Duodenal mucosa (tissue), 2 donors: Measurements from ENCODE around the gene CNOT6.

Source experiments
- H3K27ac ChIP-seq: one replicate; pipeline ENCODE4 v1.7.0; 2013; ENCODE audit warnings: low read depth, low read length
- H3K27me3 ChIP-seq, 2 donors: one replicate each; pipeline ENCODE4 v1.7.0; 2013; ENCODE audit warnings: low read length in 2 of 2, control low read depth in 1 of 2; ENCODE audit not compliant: insufficient read depth in 2 of 2, control insufficient read depth in 1 of 2
- H3K36me3 ChIP-seq, 2 donors: one replicate each; pipeline ENCODE4 v1.7.0; 2013; ENCODE audit warnings: low read length in 2 of 2, control low read depth in 1 of 2; ENCODE audit not compliant: insufficient read depth in 2 of 2, control insufficient read depth in 1 of 2
- H3K4me1 ChIP-seq, 2 donors: one replicate each; pipeline ENCODE4 v1.7.0; 2013; ENCODE audit warnings: low read length in 2 of 2, control low read depth in 1 of 2; ENCODE audit not compliant: insufficient read depth in 2 of 2, control insufficient read depth in 1 of 2
- H3K4me3 ChIP-seq, 2 donors: one replicate each; pipeline ENCODE4 v1.7.0; 2013; ENCODE audit warnings: low read length in 2 of 2, low read depth in 1 of 2
- H3K9ac ChIP-seq, 2 donors: one replicate each; pipeline ENCODE4 v1.7.0; 2013; ENCODE audit warnings: low read length in 2 of 2, low read depth in 1 of 2
- H3K9me3 ChIP-seq, 2 donors: one replicate each; pipeline ENCODE4 v1.7.0; 2013; ENCODE audit warnings: low read length in 2 of 2, control low read depth in 1 of 2; ENCODE audit not compliant: control insufficient read depth in 1 of 2

The CNOT6 gene

DNA sequence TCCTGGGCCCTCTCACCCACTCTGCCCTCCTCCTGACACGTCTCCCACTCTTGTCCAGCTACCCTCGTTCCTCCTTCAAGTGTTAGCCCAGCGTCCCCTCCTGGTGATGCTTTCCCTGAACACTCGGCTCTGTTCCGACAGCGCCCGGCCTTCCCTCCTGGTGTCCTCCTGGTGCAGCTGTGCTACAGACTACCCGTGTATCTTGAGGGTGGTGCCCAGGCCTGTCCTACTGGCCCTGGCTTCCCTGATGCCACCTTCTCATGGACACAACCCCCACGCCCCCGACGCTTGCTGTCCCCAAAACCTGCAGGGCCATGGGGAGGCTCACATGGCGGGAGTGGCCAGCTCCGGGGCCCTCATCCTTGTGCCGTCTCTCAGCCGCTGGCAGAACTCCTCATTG, 118.5 kb downstream of the CNOT6 start:
- no peaks in the 10 kb centered on the region for H3K4me1 ChIP-seq
- no peaks in the 10 kb centered on the region for H3K27me3 ChIP-seq
- no peak overlapping the region for H3K4me3 ChIP-seq
- H3K27ac ChIP-seq: no peak overlapping the region
- no peak overlapping the region for H3K9ac ChIP-seq
- no peaks in the 10 kb centered on the region for H3K36me3 ChIP-seq
- no peaks in the 10 kb centered on the region for H3K9me3 ChIP-seq

DNA sequence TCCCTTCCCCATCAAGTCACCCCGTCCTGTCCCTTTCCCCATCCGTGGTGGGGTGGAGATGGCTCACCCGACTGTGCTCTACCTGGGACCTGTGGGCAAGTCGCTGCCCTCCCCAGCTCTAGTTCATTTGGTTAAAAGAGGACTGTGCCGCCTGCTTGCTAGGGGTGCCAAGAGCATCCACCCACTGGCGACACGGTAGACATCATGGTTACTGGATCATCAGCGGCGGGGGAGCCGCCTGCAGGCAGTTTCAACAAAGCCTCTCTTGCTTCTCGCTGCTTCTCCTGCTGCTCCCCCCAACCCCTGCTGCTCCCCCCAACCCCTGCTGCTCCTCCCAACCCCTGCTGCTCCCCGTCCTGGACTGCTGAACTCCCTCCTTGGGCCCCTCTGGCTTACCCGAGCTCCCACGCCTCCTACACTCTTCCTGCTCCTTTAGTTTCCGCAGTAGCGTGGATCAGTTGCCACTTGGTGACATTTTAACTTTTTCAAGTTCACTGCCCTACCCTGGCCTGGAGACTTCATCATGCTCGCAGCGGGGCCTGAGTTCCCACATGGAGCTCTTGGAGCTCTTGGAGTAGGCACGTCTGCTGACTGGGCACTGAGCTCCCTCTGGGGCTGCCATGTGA, 119.1 kb downstream of the CNOT6 start:
- H3K27ac ChIP-seq: no peak overlapping the region
- no peak overlapping the region for H3K9ac ChIP-seq
- no peak overlapping the region for H3K4me3 ChIP-seq
- no peaks in the 10 kb centered on the region for H3K36me3 ChIP-seq
- H3K27me3 ChIP-seq: no peaks in the 10 kb centered on the region
- H3K9me3 ChIP-seq: no peaks in the 10 kb centered on the region
- no peaks in the 10 kb centered on the region for H3K4me1 ChIP-seq

DNA sequence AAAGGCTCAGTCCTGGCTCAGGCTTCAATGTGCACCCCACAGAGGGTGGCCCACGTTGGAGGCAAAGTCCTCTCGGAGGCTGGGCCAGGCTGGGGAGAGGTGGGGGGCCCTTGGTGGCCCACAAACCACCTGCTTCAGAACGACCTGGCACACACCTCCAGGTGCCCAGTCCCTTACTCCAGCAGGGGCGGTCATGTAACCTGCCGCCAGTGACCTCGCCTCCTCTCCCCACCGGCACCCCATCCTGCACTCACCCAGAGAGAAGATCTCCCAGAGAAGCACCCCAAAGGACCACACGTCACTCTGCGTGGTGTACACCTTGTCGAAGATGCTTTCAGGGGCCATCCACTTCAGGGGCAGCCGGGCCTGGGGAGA, 119.6 kb downstream of the CNOT6 start:
- H3K4me3 ChIP-seq: no peak overlapping the region
- H3K36me3 ChIP-seq: no peaks in the 10 kb centered on the region
- H3K27me3 ChIP-seq: no peaks in the 10 kb centered on the region
- H3K27ac ChIP-seq: no peak overlapping the region
- no peaks in the 10 kb centered on the region for H3K4me1 ChIP-seq
- H3K9me3 ChIP-seq: no peaks in the 10 kb centered on the region
- H3K9ac ChIP-seq: no peak overlapping the region

DNA sequence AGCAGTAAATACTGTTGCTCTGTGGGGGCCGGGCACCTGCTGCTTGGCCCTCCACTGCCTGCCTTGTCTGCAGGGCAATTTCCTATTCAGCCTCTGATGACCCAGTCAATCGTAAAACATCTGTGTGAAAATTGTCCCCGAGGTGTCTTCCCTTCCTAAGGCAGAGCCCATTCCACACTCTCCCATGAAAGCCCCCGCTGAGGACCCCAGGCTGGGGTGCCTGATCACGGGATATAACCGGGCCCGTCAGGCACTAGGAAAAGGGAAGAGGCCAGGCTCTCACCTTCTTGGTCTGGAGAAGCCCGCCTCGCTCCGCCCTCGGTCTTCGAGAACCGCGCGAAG, 124.3 kb downstream of the CNOT6 start:
- Histone ChIP-seq H3K4me3 (no peak overlapping the region), H3K36me3 (no peaks in the 10 kb centered on the region), H3K9me3 (no peaks in the 10 kb centered on the region), H3K27ac (no peak overlapping the region), H3K4me1 (no peaks in the 10 kb centered on the region), H3K9ac (no peak overlapping the region), H3K27me3 (no peaks in the 10 kb centered on the region)

DNA sequence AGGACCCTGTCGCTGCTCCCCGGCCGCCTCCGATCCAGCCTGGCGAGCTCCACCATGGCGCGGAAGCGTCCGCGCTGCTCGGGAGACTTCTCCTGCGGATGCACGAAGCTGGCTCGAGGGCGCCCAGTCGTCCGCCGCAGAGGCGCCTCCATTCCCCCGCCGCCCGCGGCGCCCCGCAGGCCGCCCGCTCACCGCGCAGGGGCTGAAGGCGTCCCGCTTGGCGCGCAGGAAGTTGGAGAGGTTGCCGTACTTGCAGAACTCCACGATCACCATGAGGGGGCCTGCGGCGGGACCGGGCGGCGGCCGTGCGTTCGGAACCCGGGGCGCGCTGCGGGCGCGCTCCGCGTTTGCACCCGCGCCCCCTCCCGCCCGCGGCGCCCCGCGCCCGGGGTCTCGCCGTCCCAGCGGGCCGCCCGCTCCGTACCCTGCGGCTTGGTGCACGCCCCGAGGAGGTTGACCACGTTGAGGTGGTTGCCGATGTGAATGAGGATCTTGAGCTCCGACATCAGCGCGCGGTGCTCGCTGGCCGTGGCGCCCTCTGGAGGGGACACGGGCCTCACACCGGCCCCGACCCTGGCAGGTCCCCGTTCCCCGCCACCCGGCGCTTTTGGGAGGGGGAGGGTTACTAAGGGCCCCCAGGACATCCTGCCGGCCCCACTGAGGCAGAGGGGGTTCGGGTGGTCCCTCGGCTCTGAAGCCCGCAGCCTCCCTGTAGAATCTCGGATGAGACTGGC, 124.8 kb downstream of the CNOT6 start:
- Histone ChIP-seq H3K27me3 (no peaks in the 10 kb centered on the region), H3K4me3 (no peak overlapping the region), H3K9ac (no peak overlapping the region), H3K27ac (no peak overlapping the region), H3K9me3 (no peaks in the 10 kb centered on the region), H3K4me1 (no peaks in the 10 kb centered on the region), H3K36me3 (no peaks in the 10 kb centered on the region)

DNA sequence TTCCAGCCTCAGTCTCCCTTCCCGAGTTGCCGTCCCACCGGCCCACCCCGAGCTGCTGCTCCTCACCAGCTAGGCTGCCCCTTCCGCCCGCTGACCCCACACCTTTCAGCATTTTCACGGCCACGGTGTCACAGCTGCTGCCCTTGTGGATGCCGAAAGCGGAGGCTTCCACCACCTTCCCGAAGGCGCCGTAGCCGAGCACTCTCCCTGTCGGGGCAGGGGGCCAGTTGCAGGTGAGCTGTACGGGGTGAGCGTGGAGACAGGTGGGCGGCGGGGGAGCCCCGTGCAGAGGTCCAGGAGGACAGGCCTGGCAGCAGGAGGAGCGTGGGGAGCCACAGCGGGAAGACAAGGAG, 125.4 kb downstream of the CNOT6 start:
- no peaks in the 10 kb centered on the region for H3K27me3 ChIP-seq
- H3K36me3 ChIP-seq: no peaks in the 10 kb centered on the region
- no peaks in the 10 kb centered on the region for H3K4me1 ChIP-seq
- H3K27ac ChIP-seq: no peak overlapping the region
- H3K9me3 ChIP-seq: no peaks in the 10 kb centered on the region
- H3K9ac ChIP-seq: no peak overlapping the region
- H3K4me3 ChIP-seq: no peak overlapping the region

DNA sequence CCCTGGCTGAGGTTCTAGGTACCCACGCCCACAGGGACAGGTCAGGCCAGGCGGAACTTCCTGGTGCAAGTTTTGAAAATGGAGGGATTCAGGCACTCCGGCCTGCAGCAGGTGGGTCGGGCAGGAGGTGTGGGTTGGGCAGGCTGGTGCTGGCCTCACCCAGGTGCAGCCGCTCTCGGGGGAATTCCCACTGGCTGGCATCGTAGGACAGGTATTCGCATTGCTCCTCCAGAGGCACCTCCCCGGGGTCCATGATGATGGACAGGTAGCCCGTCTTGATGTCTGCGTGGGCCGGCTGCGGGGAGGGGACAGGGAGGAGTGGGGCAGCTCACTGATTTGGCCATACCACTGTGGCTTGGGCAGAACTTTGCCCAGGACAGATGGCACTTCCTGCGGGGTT, 125.8 kb downstream of the CNOT6 start:
- Histone ChIP-seq H3K27me3 (no peaks in the 10 kb centered on the region), H3K4me1 (no peaks in the 10 kb centered on the region), H3K4me3 (no peak overlapping the region), H3K27ac (no peak overlapping the region), H3K9ac (no peak overlapping the region), H3K9me3 (no peaks in the 10 kb centered on the region), H3K36me3 (no peaks in the 10 kb centered on the region)

DNA sequence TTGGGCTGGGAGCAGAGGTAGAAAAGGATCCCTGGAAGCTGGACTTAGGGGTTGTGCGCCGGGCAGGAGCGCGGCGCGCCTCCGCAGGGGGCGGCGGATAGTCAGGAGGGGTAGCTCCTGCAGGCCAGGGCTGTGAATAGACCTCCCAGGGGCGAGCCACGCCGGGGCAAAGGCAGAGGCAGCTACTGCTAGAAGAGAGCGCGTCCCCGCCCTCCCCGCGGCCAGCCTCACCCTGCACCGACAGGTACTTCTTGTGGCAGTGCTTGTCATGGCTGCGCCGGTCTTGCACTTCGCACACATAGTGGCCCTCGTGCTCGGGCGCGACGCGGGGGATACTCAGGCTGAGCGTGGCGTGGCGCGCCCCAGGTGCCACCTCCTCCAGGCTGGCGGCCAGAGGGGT, 127.1 kb downstream of the CNOT6 start:
- no peaks in the 10 kb centered on the region for H3K4me1 ChIP-seq

DNA sequence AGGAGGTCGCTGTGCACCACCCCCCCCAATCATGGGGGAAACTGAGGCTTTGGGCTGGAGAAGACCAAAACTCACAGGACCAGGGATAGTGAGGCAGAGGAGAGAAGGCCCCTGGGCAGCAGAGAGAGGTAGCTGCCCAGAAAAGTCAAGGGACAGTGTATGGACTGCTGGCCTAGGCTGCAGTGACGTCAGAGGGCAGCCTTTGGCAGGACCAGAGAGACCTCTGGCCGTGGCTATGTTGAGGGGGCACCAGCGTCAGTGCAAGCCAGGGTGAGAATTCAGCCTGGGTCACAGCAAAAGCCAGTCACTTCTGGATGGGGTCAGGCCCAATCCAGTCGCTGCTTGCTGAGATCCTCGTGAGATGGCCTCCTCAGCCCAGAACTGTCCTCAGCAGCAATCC, 128.7 kb downstream of the CNOT6 start:
- H3K9ac ChIP-seq: no peak overlapping the region
- no peaks in the 10 kb centered on the region for H3K4me1 ChIP-seq
- no peaks in the 10 kb centered on the region for H3K9me3 ChIP-seq
- H3K27ac ChIP-seq: no peak overlapping the region
- no peaks in the 10 kb centered on the region for H3K27me3 ChIP-seq
- no peaks in the 10 kb centered on the region for H3K36me3 ChIP-seq
- no peak overlapping the region for H3K4me3 ChIP-seq

More for the DNA sequence above, 127.1 kb downstream of the CNOT6 start:
- Histone ChIP-seq H3K9me3 (no peaks in the 10 kb centered on the region), H3K27ac (no peak overlapping the region), H3K4me3 (no peak overlapping the region), H3K36me3 (no peaks in the 10 kb centered on the region), H3K27me3 (no peaks in the 10 kb centered on the region), H3K9ac (no peak overlapping the region)

DNA sequence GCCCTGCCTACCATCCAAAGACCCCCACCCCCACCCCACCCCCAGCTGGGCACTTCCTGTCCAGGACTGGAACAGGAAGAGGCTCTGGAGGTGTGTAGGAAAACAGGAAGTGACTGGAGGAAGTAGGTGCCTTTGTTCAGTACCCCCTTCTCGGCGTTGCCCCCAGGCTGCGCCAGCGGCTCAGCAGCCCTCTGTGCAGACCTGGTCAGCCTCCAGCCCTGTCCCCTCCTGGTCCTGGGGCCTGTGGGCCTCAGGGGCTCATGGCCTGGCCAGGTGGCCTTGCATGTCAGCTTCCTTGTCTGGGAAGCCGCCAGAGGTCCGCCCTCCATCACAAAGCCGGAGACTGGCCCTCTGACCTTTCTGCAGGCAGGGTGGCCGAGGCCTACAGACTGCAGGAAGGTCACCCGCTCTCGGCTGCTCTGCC, 129.2 kb downstream of the CNOT6 start:
- Histone ChIP-seq H3K9ac (no peak overlapping the region), H3K27ac (no peak overlapping the region), H3K9me3 (no peaks in the 10 kb centered on the region), H3K27me3 (no peaks in the 10 kb centered on the region), H3K36me3 (no peaks in the 10 kb centered on the region), H3K4me1 (no peaks in the 10 kb centered on the region), H3K4me3 (no peak overlapping the region)
